PC-3 (cell line): ENCODE measurements around the gene PLEKHO1. TPM values are rescaled to one million over a fixed set of nuclear protein-coding genes. Genes with fewer than 3 reads are reported as not detected.
A peak's percentile ranks its signal among the peaks of the same experiment; 100 is the strongest.

Source experiments
- ATAC-seq: fragments of 200-7000 bp; cut with Tn5 transposase; 2 replicates; pipeline ENCODE4 v1.9.1; 2020; ENCODE audit warnings: mild to moderate bottlenecking, moderate library complexity
- BruUV-seq: library from RNA; stranded (reverse); fragments of 400-500 nt; replicated peaks from 2 replicates; lab custom pipeline; 2021; lab: Mats Ljungman, UMichigan
- CTCF ChIA-PET: fragments of 300-600 bp; sonication (Branson Sonifier 250); formaldehyde crosslinking; loops from one replicate; lab custom pipeline; 2022; ENCODE audit warnings: antibody characterized with exemption; lab: Charles Lee
- POLR2A ChIA-PET: fragments of 300-600 bp; sonication (Branson Sonifier 250); formaldehyde crosslinking; loops from one replicate; lab custom pipeline; 2022; ENCODE audit warnings: antibody characterized with exemption; ENCODE audit not compliant: unreplicated experiment; lab: Charles Lee
- DNase-seq: peaks from one replicate; pipeline ENCODE4 v3.0.0-alpha.2; 2015
- H2AFZ ChIP-seq: fragments of 300-600 bp; sonication (generic); 2 replicates; pipeline ENCODE4 v1.6.0; 2016; ENCODE audit warnings: antibody characterized with exemption, low read length
- H3F3A ChIP-seq: fragments of 300-600 bp; sonication (generic); one replicate; pipeline ENCODE4 v1.6.0; 2017; ENCODE audit warnings: antibody characterized with exemption, low read length, control low read depth, mild to moderate bottlenecking; ENCODE audit not compliant: unreplicated experiment
- H3K27ac ChIP-seq: fragments of 300-600 bp; sonication (generic); 2 replicates; pipeline ENCODE4 v1.5.1; 2016; ENCODE audit warnings: mild to moderate bottlenecking, low read length
- H3K27me3 ChIP-seq: fragments of 300-600 bp; sonication (generic); 2 replicates; pipeline ENCODE4 v1.6.1; 2016; ENCODE audit warnings: low read length, mixed read lengths
- H3K36me3 ChIP-seq: fragments of 300-600 bp; sonication (generic); 2 replicates; pipeline ENCODE4 v1.6.1; 2016; ENCODE audit warnings: low read depth, mixed run types, low read length, mixed read lengths
- H3K4me1 ChIP-seq: fragments of 300-600 bp; sonication (generic); 2 replicates; pipeline ENCODE4 v1.5.1; 2016; ENCODE audit warnings: low read length; ENCODE audit not compliant: insufficient read depth
- H3K4me2 ChIP-seq: fragments of 300-600 bp; sonication (generic); 2 replicates; pipeline ENCODE4 v1.6.0; 2016; ENCODE audit warnings: low read length
- H3K4me3 ChIP-seq: fragments of 300-600 bp; sonication (generic); 2 replicates; pipeline ENCODE4 v1.5.1; 2016; ENCODE audit warnings: mild to moderate bottlenecking, low read length, mixed read lengths
- H3K79me2 ChIP-seq: fragments of 300-600 bp; sonication (generic); 2 replicates; pipeline ENCODE4 v1.6.1; 2017; ENCODE audit warnings: low read length, mixed read lengths
- H3K9ac ChIP-seq: fragments of 300-600 bp; sonication (generic); 2 replicates; pipeline ENCODE4 v1.6.0; 2016; ENCODE audit warnings: mild to moderate bottlenecking, low read length
- H3K9me2 ChIP-seq: fragments of 300-600 bp; sonication (generic); replicated peaks from 2 replicates; pipeline ENCODE4 v1.6.1; 2016; ENCODE audit warnings: mixed run types, low read length, mixed read lengths
- H3K9me3 ChIP-seq: fragments of 300-600 bp; sonication (generic); 2 replicates; pipeline ENCODE4 v1.6.1; 2016; ENCODE audit warnings: low read length, mixed read lengths
- H4K20me1 ChIP-seq: fragments of 300-600 bp; sonication (generic); 2 replicates; pipeline ENCODE4 v1.6.1; 2016; ENCODE audit warnings: low read length, mixed read lengths
- CTCF ChIP-seq: fragments of 300-600 bp; sonication (generic); conservative IDR thresholded peaks from 2 replicates; pipeline ENCODE4 v1.5.1; 2017; ENCODE audit warnings: antibody characterized with exemption, low read depth, mild to moderate bottlenecking, low read length
- EZH2 ChIP-seq: fragments of 300-600 bp; sonication (generic); IDR thresholded peaks from one replicate; pipeline ENCODE4 v1.6.1; 2017; ENCODE audit warnings: antibody characterized with exemption, mild to moderate bottlenecking, low read length; ENCODE audit not compliant: unreplicated experiment
- EZH2phosphoT487 ChIP-seq: fragments of 300-600 bp; sonication (generic); IDR thresholded peaks from 2 replicates; pipeline ENCODE4 v1.6.1; 2018; ENCODE audit warnings: mild to moderate bottlenecking, antibody characterized with exemption, low read length, borderline replicate concordance
- intact Hi-C: fragments of 100-400 bp; cut with micrococcal nuclease; formaldehyde crosslinking; loops from 2 replicates; pipeline ENCODE4 v1.9.0; 2023
- total RNA-seq: library from RNA; depleted of rRNA; stranded (reverse); fragments of >200 nt; gene quantifications from 2 replicates; pipeline ENCODE4 v1.2.3, GENCODE V29; 2014

The PLEKHO1 gene
- total RNA-seq, 1 experiment from 2014 or later = 13.8 TPM

- peaks cover 4% of the 10 kb centered on the region for H3F3A ChIP-seq
- peak overlapping the region; percentile 67 for H2AFZ ChIP-seq
- H3K9me3 ChIP-seq = no peaks in the 10 kb centered on the region
- H3K9ac ChIP-seq = peak overlapping the region; percentile 27; the same call in 1 of the 2 replicates
- peak overlapping the region; percentile 76 for H3K4me2 ChIP-seq
- ChIA-PET POLR2A (no interaction called here), CTCF (no interaction called here)
- H3K27me3 ChIP-seq = no peaks in the 10 kb centered on the region
- H3K36me3 ChIP-seq = no peaks in the 10 kb centered on the region; the same call in 1 of the 2 replicates
- H3K4me3 ChIP-seq = peak overlapping the region; percentile 69
- DNase-seq = no peak
- no peaks in the 10 kb centered on the region for H3K79me2 ChIP-seq
- no peaks in the 10 kb centered on the region for H3K9me2 ChIP-seq
- intact Hi-C loops = no loop called here
- ATAC-seq = no peak; the same call in 1 of the 2 replicates
- peaks cover 9% of the 10 kb centered on the region; the same call in 1 of the 2 replicates for H3K4me1 ChIP-seq
- H3K27ac ChIP-seq = no peak overlapping the region
- H4K20me1 ChIP-seq = no peaks in the 10 kb centered on the region
- TSS peak; percentile 86 for BruUV-seq
- TF ChIP-seq EZH2 (no peak), CTCF (no peak), EZH2phosphoT487 (no peak)
Measured at GRCh38 chr1:150148837-150149270, 862 bp upstream of the PLEKHO1 start.

- Histone ChIP-seq H3K4me3 (peak overlapping the region; percentile 69), H3K4me1 (peaks cover 9% of the 10 kb centered on the region; the same call in 1 of the 2 replicates), H3K79me2 (no peaks in the 10 kb centered on the region), H3K27me3 (no peaks in the 10 kb centered on the region), H3K9me3 (no peaks in the 10 kb centered on the region), H3K4me2 (peak overlapping the region; percentile 79), H4K20me1 (no peaks in the 10 kb centered on the region), H3K9me2 (no peaks in the 10 kb centered on the region), H3F3A (peaks cover 4% of the 10 kb centered on the region), H3K36me3 (no peaks in the 10 kb centered on the region), H2AFZ (peak overlapping the region; percentile 52; the same call in 1 of the 2 replicates), H3K27ac (no peak overlapping the region), H3K9ac (peak overlapping the region; percentile 23; the same call in 1 of the 2 replicates)
- CTCF ChIA-PET = no interaction called here
- POLR2A ChIA-PET = interaction anchor here (0.6 to 0.7 kb wide), 4 partner anchors 66 to 263 kb away, joined by 4 to 15 read pairs (median 9); no protein-coding TSS in a partner anchor
- TF ChIP-seq CTCF = no peak
- no peak for TF ChIP-seq EZH2phosphoT487
- TF ChIP-seq EZH2 = no peak
- no TSS peak for BruUV-seq
- intact Hi-C loops = no loop called here
- DNase-seq (no peak), ATAC-seq (no peak)
Measured at GRCh38 chr1:150150133-150151021, 661 bp downstream of the PLEKHO1 start.
